ENCODE measurements around the gene TBXAS1. TPM values are rescaled to one million over a fixed set of nuclear protein-coding genes. Genes with fewer than 3 reads are reported as not detected.

TBXAS1 gene
- total RNA-seq, 1 donor: not detected

DNA sequence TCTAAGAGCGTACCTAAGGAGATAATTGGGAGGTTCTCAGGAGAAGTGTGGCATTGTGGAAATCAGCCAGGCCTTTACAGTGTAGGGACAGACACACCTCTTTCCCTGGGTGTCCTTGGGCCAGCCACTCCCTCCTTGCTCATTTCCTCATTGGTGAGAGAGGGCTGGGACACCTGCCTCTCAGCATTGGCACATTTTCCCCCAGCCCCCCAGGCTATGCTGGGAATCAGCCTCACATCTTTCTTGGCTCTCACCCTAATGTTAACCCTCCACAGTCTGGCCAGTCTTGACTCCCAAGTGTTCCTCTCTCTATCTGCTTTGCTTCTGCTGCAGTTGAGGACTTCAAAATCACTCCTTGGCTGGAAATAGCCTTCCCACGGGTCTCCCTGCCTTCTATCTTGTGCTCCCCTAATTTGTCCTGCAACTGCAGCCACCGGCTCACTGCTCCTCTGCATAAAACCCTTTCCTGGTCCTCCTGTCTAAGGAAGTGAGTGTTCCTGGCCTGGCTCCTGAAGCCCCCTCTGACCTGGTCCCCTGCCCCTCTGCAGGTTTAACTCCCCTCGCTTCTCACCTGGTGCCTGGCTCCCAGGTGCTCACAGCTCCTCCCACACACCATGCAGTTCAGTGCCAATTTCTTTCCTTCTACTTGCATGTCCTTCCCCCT is 15.8 kb downstream of the TBXAS1 start:
- TF ChIP-seq, protein P1, sequence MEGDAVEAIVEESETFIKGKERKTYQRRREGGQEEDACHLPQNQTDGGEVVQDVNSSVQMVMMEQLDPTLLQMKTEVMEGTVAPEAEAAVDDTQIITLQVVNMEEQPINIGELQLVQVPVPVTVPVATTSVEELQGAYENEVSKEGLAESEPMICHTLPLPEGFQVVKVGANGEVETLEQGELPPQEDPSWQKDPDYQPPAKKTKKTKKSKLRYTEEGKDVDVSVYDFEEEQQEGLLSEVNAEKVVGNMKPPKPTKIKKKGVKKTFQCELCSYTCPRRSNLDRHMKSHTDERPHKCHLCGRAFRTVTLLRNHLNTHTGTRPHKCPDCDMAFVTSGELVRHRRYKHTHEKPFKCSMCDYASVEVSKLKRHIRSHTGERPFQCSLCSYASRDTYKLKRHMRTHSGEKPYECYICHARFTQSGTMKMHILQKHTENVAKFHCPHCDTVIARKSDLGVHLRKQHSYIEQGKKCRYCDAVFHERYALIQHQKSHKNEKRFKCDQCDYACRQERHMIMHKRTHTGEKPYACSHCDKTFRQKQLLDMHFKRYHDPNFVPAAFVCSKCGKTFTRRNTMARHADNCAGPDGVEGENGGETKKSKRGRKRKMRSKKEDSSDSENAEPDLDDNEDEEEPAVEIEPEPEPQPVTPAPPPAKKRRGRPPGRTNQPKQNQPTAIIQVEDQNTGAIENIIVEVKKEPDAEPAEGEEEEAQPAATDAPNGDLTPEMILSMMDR (IDR thresholded peaks at IDR 0.05; ENCODE audit: insufficient read depth, low read depth, low read length): no peak
- no peak for DNase-seq (ENCODE audit: low read depth)
- no peak overlapping the region for H3K4me3 ChIP-seq (ENCODE audit: low read depth, low read length)

DNA sequence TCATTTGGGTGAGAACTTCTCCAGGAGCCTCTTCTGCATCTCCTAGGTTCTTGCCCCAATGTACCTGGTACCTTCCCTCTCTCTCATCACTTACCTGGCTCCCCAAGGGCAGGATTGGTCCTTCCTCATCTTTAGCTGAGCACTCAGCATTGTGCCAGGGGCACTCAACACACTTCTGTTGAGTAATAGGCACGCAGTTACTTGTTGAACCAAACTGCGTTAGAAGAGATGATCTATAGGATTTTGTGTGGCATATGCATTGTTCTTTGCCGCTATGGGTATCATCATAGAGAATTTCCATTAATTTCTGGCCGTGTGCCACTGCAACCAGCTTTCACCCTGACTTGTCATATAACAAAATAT is 16.4 kb downstream of the TBXAS1 start:
- no peak for DNase-seq (ENCODE audit: low read depth)
- TF ChIP-seq, protein P1 (IDR thresholded peaks at IDR 0.05; ENCODE audit: insufficient read depth, low read depth, low read length): no peak
- no peak overlapping the region for H3K4me3 ChIP-seq (ENCODE audit: low read depth, low read length)

DNA sequence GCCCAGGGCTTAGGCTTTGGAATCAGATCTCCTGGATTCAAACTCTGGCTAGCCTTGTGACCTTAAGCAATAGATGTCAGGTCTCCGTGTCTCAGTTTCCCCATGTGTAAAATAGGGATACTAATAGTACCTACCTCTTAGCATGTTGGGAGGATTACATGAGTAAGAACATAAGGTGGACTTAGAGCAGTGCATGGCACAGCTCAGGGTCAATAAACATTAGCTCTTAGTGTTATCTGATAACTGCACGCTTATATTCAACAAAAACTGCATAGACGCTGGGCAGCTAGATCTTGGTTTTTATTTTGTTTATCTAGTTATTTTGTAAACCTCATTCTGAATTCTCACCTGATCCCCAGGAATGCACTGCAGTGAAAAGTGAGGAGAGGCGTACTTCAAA is 17.2 kb downstream of the TBXAS1 start:
- no peak for DNase-seq (ENCODE audit: low read depth)
- H3K4me3 ChIP-seq (ENCODE audit: low read depth, low read length): no peak overlapping the region
- TF ChIP-seq, protein P1 (IDR thresholded peaks at IDR 0.05; ENCODE audit: insufficient read depth, low read depth, low read length): no peak

DNA sequence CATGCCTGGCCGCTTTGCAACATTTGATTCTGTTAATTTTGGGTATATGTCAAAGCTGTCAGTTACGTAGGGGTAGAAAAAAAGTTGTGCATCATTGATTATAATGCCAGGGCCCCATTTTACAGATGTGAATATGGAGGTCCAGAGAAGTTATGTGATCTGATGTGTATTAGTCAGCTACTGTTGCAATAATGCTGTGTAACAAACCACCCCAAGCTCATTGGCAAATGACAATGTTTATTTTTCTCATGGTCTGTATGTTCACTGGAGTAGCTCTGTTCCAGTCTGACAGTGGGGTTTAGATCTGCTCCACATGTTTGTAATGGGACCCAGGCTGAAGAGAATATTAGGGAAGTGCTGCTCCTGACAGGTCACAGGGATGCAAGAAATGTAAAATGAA is 19.2 kb downstream of the TBXAS1 start:
- TF ChIP-seq, protein P1 (IDR thresholded peaks at IDR 0.05; ENCODE audit: insufficient read depth, low read depth, low read length): no peak
- DNase-seq (ENCODE audit: low read depth): no peak
- no peak overlapping the region for H3K4me3 ChIP-seq (ENCODE audit: low read depth, low read length)

DNA sequence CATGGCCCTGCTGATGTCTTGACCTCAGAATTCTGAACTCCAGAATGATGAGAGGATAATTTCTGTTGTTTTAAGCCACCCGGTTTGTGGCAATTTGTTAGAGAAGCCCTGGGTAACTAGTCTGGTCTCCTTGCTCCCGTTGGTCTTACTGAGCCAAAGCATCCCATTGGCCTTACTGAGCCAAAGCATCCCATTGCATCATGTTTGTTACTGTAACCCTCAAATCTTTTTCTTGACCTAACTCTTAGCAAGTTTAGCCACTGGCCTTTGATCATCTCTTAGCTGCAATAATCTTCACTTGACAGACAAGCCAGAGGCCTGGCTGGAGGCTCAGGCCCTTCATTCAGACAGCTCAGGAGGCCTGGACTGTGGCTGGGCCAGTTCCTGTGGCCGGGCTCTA is 21.8 kb downstream of the TBXAS1 start:
- DNase-seq (ENCODE audit: low read depth): peak; percentile 74
- no peak overlapping the region for H3K4me3 ChIP-seq (ENCODE audit: low read depth, low read length)
- TF ChIP-seq, protein P1 (IDR thresholded peaks at IDR 0.05; ENCODE audit: insufficient read depth, low read depth, low read length): no peak

DNA sequence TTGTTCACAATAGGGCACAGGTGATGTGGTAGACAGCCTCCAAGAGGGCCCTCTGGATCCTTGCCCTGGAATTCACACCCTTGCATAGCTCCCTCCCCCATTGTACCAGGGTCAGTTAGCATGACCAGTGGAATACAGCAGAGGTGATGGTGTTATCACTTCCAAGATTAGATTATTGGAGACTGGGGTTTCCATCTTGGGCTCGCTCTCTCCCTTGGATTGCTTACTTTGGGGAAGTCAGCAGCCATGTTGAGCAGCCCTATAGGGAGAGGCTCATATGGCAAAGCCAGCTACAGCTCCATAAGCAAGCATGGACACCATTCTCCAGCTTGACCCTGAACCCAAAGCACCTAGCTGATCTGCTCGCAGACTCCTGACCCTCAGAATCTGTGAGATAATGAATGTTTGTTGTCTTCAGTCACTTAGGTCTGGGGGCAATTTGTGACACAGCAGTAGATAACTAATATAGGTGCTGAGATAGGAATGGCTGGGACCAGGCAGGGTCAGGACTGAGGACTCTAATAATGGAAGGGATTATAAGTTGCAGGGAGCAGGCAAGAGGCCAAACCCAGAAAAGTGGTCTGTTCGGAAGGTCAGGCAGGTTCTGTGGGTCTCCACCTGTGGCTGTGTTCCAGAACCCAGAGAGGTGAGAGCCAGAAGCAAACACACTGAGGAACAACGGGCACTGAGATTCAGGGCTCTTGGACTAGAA is 22.9 kb downstream of the TBXAS1 start:
- DNase-seq (ENCODE audit: low read depth): no peak
- H3K4me3 ChIP-seq (ENCODE audit: low read depth, low read length): no peak overlapping the region
- TF ChIP-seq, protein P1 (IDR thresholded peaks at IDR 0.05; ENCODE audit: insufficient read depth, low read depth, low read length): no peak

Measured in fibroblast of villous mesenchyme (primary cell).